DMS 273 (cell line): Measurements from ENCODE around the gene MST1.
"Not testable (repeated sequence)": the region's sequence is repeated elsewhere in the genome, so short reads cannot be mapped to it uniquely, and the experiment has no call there.

ENCODE experiments used
- DNase-seq: peaks from one replicate; lab custom pipeline; 2025; ENCODE audit not compliant: unreplicated experiment; lab: John Stamatoyannopoulos, UW

MST1 gene

GRCh38 chr3:49701388-49702077 lies 12.3 kb upstream of the MST1 start:
- peak; percentile 44 for DNase-seq

GRCh38 chr3:49700453-49701128 lies 11.3 kb upstream of the MST1 start:
- no peak for DNase-seq

DNA sequence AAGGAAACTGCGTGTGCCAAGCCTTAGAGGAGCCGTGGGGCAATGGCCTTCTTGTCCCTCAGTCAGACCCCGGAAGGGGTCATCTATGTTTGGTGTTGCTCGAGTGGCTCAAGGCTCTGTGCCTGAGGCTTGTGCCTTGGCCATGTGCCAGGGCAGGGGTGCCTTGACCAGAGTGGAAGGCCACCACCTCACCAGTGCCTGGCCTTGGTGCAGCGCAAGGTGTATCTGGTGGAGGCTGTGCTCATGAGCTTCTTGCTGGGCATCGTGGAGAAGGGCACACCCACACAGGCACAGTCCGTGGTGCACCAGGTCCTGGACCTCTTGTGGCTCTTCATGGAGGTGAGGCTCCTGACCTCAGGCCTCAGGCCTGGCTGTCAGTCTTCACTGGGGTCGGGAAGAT lies 10.7 kb upstream of the MST1 start:
- no peak for DNase-seq

GRCh38 chr3:49699281-49699979 lies 10.2 kb upstream of the MST1 start:
- DNase-seq, result no peak

DNA sequence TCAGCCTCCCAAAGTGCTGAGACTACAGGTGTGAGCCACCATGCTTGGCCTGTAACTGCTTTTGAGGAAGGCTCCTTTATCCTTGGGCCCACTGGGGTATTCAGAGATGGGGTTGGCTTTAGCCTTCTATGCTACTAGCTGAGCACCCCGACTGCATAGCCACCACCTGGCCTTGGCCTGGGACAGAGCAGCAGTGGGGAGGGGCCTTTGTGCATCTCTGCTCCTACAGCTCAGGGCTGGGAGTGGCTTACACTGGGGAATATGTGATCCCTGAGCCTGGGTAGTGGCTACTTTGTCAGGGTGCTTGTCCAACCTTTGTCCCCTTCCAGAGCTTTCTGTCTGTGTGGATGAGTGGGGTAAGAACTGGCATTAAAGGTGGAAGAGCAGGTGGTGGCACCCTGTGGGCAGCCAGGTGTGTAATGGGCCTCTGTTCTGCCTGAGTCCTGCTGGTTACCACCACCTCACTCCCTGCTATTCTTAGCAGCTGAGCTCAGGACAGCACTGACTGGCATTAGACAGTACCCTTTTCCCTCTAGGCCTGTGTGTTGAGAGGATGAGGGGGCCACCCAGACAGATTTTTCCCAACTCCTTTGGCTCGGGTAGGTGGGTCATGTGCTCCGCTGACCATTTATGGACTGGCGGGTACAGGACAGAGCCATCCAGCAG lies 6.2 kb upstream of the MST1 start:
- DNase-seq, result not testable (repeated sequence)

GRCh38 chr3:49694409-49695070 lies 5.3 kb upstream of the MST1 start:
- not testable (repeated sequence) for DNase-seq

GRCh38 chr3:49691481-49691880 lies 2.2 kb upstream of the MST1 start:
- not testable (repeated sequence) for DNase-seq

DNA sequence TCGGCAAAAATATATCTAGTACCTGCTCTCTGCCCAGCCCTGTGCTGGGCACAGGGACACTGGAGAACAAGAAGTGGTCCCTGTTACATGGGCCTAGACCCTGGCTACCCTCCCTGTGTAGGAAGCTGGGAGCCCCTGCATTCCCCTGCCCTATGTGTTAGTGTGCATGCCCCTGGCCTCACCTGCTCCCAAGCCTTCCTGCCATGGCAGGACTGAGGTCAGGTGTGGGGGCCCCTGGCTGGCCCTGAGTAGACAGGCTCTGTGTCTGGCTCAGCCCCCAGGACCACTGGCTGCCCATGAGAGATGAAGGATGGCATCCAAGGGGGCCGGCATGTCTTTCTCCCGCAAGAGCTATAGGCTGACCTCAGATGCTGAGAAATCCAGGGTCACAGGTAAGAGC lies 1.6 kb upstream of the MST1 start:
- DNase-seq, result not testable (repeated sequence)

DNA sequence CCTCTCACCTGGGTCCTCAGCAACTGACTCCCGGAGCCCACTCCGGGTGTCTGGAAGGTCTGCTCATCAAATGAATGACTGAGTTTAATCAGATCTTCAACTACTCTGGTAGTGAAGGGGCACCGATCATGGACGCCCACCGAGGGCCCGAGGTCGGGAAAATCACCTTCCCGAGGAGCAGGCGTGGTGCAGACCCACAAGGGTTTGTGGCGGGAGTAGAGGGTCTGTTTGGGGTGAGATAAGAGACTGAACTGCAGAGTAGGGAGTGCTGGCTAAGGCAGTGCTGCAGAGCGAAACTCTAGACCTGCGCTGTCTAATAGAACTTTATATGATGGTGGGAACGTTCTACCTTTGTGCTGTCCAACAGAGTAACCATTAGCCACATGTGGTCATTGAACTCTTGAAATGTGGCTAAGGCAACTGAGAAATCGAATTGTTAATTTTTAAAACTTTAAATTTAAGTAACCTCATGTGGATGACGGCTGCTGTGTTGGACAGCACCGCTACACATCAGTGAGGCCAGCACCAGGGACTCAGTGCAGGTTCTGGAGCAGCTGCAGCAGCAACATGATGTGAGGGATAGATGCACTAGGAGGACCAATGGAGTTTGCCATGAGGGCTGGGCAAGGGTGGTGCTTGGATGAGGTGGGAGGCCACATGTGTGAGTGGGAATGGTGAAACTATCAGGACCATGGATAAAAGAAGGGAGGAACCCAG lies 792 bp upstream of the MST1 start:
- DNase-seq, result not testable (repeated sequence)

DNA sequence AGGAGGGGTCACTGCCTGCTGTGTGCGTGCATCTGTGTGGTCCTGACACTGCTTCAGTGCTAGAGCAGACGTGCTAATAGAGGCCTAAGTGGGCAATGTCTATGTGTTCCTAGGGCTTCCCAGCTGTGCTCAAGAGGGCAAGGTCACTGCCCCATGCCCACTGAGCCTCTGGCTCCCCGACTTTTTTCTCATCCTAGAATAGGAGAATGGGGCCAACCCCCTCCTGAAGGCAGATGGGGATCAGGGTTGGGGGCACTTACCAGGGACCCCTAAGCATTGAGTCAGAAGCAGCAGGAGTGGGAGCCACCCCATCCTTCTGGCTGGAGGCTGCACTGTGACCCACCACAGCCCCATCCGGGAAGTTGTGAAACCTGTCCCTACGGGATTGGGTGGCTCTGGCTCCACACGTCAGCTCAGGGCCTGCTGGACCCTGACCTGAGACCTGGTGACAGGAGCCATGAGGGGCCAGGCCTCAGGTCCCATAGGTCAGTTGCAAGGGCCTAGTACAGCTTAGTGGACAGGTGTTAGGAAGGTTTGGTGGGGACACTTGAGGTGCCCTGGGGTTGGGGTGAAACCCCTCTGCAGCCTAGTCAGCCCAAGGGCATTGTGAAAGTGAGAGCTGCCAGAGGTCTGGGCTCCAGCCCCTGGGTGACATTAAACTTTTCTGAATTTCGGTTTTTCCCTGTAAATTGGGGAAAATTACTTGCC lies 782 bp downstream of the MST1 start:
- DNase-seq, result not testable (repeated sequence)

- not testable (repeated sequence) for DNase-seq
Observed at GRCh38 chr3:49687424-49687795, 1.9 kb downstream of the MST1 start.

- not testable (repeated sequence) for DNase-seq
Observed at GRCh38 chr3:49686769-49687423, 2.4 kb downstream of the MST1 start.

DNA sequence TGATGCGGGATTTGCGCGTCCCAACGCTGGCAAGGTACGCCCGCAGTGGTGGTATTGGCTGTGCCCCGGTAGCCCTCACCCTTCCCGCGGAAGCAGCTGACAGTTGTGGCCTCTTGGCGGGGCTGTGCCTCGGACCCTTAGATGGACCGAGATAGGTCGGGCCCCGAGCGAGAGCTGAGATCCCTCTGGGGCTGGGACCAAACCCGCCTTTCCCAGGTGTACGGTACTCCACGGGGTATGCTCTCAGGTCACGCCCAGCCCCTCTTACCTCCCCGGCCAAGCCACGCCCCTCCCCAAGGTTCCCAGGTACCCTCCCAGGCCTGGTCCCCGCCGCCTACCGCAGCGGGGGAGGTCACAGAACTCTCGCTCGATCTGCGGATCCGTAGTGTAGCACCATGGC lies 2.9 kb downstream of the MST1 start:
- DNase-seq, result not testable (repeated sequence)

GRCh38 chr3:49685846-49686245 lies 3.4 kb downstream of the MST1 start:
- not testable (repeated sequence) for DNase-seq

GRCh38 chr3:49685103-49685502 lies 4.2 kb downstream of the MST1 start:
- DNase-seq, result not testable (repeated sequence)

GRCh38 chr3:49684453-49684852 lies 4.8 kb downstream of the MST1 start:
- DNase-seq, result not testable (repeated sequence)

GRCh38 chr3:49683162-49683561 lies 6.1 kb downstream of the MST1 start:
- no peak for DNase-seq

- DNase-seq, result no peak
Observed at GRCh38 chr3:49681543-49681942, 7.7 kb downstream of the MST1 start.

- DNase-seq, result no peak
Observed at GRCh38 chr3:49681232-49681522, 8.1 kb downstream of the MST1 start.
